IPS-NIHi11 (cell line): ENCODE results near the gene RETSAT.
"Not testable (repeated sequence)": the region's sequence is repeated elsewhere in the genome, so short reads cannot be mapped to it uniquely, and the experiment has no call there.

Experiments used
- DNase-seq: peaks from one replicate; pipeline ENCODE4 v3.0.0; 2012; ENCODE audit warnings: mixed read lengths, low spot score

Gene RETSAT

DNA sequence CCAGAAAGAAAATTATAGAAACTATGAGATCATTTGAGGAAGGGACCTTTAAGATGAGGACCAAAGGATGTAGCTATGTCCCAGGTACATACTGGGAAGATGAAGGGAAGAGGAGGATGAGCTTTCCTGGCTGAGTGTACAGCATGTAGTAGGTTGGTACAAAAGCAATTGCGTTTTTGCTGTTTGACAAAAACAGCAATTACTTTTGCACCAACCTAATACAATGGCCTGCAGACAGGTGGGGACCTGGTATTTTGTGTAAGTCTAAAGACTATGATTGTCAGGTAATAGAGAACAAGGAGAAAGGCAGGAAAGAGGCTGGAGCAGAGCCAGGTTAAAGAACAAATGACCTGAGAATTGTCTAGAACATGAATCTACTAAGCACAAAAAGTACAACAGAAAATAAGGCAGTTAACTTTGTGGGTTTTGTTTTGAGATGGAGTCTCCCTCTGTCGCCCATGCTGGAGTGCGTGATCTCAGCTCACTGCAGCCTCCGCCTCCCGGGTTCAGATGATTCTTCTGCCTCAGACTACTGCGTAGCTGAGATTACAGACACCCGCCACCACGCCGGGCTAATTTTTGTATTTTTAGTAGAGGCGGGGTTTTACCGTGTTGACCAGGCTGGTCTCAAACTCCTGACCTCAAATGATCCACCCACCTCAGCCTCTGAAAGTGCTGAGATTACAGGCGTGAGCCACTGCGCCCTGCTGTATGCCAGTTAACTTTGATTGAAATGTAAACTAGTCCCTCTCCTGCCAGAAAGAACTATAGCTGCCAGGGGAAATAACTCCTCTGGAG is 23.3 kb downstream of the RETSAT start:
- DNase-seq: no peak

DNA sequence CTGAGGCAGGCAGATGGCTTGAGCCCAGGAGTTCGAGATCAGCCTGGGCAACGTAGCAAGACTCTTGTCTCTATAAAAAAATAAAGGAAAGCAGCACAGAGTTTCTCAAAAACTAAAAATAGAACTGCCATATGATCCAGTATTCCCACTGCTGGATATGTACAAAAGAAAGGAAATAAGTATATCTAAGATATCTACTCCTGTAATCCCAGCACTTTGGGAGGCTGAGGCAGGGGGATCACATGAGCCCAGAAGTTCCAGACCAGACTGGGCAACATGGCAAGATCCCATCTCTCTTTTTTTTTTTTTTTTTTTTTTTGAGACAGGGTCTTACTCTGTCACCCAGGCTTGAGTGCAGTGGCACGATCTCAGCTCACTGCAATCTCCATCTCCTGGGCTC is 24.6 kb downstream of the RETSAT start:
- DNase-seq: not testable (repeated sequence)

DNA sequence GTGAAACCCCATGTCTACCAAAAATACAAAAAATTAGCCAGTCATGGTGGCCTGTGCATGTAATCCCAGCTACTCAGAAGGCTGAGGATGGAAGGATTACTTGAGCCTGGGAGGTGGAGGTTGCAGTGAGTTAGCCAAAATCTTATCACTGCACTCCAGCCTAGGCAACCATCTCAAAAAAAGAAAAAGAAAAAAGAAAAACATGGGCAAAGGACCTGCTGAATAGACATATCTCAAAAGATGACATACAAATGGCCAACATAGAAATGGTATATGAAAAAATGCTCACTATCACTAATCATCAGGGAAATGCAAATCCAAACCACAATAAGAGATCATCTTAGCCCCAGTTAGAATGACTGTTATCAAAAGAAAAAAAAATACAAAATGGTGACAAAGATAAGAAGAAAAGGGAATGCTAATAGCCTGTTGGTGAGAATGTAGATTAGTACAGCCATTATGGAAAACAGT is 25.1 kb downstream of the RETSAT start:
- DNase-seq: no peak

- DNase-seq: peak; percentile 98
Observed at GRCh38 chr2:85327822-85328617, 26.3 kb downstream of the RETSAT start, which contains the start of gene TGOLN2. Gene TGOLN2 (minus strand): TSS chr2:85327989. CDS start chr2:85327962, 27 bp downstream.

- DNase-seq: no peak
Observed at GRCh38 chr2:85327160-85327821, 27.0 kb downstream of the RETSAT start.

DNA sequence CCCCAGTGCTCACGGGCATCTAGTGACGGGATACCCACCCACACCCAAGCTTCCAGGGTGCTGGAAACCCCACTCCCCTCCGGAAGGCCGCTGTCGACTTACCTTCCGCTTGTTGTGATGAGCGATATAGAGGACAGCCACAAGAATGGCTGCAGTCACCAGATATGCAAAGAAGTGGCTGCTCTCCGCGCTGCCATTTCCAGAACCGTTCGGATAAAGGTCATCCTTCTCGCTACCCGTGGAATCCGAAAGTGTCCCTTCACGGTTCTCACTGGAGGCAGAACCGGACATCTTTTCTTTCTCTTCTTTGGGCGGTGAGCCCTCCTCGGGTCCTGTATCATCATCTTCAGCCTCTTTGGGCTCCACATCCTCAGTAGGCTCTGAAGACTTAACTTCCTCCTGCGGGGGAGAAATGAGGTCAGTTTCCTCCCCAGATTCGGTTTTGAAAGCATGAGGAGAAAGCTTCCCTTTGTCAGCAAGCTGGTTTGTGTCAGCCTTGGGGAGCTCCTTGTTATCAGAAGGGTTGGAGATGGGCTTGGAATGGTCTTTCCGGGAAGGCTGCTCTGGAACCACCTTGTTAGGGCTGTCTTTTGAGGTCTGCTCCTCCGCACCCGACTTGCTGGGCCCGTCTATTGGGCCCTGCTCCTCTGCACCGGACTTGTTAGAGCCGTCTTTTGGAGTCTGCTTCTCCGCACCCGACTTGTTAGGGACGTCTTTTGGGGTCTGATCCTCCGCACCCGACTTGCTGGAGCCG is 27.7 kb downstream of the RETSAT start:
- no peak for DNase-seq

DNA sequence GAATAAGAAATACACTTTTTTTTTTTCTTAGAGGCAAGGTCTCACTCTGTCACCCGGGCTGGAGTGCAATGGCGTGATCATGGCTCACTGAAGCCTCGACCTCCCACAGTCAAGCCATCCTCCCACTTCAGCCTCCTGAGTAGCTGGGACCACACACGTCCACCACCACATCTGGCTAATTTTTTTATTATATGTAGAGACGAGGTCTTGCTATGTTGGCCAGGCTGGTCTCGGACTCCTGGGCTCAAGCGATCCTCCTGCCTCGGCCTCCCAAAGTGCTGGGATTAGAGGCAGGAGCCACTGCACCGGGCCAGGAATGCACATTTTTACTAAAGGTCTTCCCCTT is 28.9 kb downstream of the RETSAT start:
- no peak for DNase-seq

DNA sequence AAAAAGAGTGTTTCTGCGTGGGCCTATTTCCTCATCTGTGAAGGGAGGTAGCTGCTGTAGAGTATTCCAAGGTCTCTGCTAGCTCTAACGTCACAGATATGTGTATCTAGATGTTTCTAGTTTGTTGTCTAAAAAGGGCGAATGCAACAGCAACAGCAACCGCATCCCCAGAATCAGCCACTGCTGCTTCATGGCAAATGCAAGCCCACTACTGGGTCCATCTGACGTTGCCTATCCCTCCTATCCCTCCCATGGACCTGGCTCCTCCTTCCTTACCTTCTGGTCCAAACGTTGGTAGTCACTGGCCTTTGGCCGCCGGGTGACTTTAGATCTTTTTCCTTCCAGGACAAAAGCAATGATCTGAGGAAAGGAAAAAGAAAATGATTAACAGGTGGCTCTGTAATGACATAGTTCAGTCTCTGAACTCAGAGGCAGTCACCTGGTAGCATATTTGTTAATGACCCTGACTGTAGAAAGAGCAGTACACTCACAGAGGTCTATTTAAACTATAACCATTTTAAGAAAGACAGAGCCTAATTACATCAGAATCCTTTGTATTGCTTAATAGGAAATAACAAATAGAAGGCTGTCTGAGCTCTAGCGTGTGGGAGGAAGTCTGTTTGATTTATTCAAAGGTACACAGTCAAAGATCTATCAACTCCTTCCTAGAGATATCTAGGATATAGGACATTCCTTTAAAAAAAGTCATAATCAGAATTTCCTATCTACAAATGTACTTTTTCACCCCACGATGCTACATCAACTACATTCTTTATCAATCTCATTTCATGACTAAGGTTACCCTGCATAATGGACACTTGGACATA is 29.5 kb downstream of the RETSAT start:
- DNase-seq: no peak

DNA sequence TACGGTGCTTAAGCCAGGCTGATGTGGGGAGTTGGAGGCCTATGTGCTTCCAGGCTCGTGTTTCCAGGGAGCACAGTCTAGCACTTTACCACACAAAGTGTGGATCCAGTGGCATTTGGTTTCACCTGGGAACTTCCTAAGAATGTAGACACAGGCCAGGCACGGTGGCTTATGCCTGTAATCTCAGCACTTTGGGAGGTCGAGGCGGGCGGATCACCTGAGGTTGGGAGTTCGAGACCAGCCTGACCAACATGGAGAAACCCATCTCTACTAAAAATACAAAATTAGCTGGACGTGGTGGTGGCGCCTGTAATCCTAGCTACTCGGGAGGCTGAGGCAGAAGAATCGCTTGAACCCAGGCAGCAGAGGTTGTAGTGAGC is 30.4 kb downstream of the RETSAT start:
- DNase-seq: not testable (repeated sequence)

GRCh38 chr2:85323351-85323987 is 30.9 kb downstream of the RETSAT start:
- no peak for DNase-seq

DNA sequence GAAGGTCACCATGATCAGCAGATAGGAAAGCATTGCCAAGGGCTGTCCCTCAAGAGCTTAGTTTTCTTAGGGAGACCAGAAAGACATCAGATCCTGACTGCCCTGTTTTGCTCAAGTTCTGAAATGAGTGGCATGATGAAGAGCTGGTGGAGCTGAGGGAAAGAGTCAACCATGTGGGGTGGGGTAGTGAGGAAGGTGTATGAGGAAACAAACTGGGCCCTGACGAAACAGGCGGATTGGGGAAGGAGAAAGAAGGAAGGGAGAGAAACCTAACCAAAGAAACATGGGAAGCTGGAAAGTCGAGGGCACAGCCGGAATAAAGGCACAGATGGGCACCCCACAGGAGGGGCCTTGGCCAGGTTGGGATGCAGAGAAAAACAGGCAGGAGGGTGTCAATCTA is 34.5 kb downstream of the RETSAT start:
- DNase-seq: no peak

GRCh38 chr2:85318222-85319074 is 35.9 kb downstream of the RETSAT start:
- no peak for DNase-seq

- not testable (repeated sequence) for DNase-seq
Observed at GRCh38 chr2:85315921-85316320, 38.4 kb downstream of the RETSAT start.

DNA sequence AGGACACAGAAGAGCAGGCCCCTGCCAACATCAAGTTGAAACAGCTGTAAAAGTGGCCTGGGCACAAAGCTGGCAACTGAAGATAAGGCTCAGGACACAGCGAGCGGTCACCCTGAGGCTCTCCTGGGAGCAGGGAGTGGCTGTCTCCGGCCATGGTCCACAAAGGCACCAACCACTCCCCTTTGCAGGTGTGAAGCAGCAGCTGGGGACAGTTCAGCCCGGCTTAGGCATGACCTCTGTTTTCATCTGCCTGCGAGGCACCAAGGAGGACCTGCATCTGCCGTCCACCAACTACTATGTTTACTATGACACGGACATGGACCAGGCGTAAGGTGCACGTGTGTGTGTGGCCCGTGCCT is 39.5 kb downstream of the RETSAT start:
- no peak for DNase-seq

GRCh38 chr2:85312404-85312803 is 41.9 kb downstream of the RETSAT start:
- DNase-seq: no peak

- no peak for DNase-seq
Observed at GRCh38 chr2:85310330-85310729, 44.0 kb downstream of the RETSAT start.

GRCh38 chr2:85309699-85310321 is 44.5 kb downstream of the RETSAT start:
- no peak for DNase-seq

- peak; percentile 66 for DNase-seq
Observed at GRCh38 chr2:85308896-85309555, 45.3 kb downstream of the RETSAT start.

GRCh38 chr2:85308201-85308600 is 46.1 kb downstream of the RETSAT start:
- no peak for DNase-seq
